NB4 (cell line): Measurements from ENCODE around the gene RAB11B.
"Not testable (repeated sequence)": the region's sequence is repeated elsewhere in the genome, so short reads cannot be mapped to it uniquely, and the experiment has no call there.

Source experiments
- DNase-seq: peaks from one replicate; pipeline ENCODE4 v3.0.0; 2010; ENCODE audit warnings: low read depth
- H3K4me3 ChIP-seq: one replicate; pipeline ENCODE4 v1.5.1; 2011; ENCODE audit warnings: mild to moderate bottlenecking, low read depth, low read length, moderate library complexity
- CTCF ChIP-seq: IDR thresholded peaks from one replicate; pipeline ENCODE4 v1.5.1; 2012; ENCODE audit warnings: low read depth, low read length
- MYC ChIP-seq: IDR thresholded peaks from 2 replicates; pipeline ENCODE4 v1.6.1; 2011; ENCODE audit warnings: low read depth, low read length
- POLR2A ChIP-seq: IDR thresholded peaks from 2 replicates; pipeline ENCODE4 v1.6.1; 2011; ENCODE audit warnings: mild to moderate bottlenecking; ENCODE audit not compliant: insufficient read length; ENCODE audit errors: extremely low read depth
- TF ChIP-seq, protein P1 (sequence below): IDR thresholded peaks from 2 replicates; pipeline ENCODE4 v1.6.1; 2011; ENCODE audit warnings: low read depth, low read length

RAB11B gene

GRCh38 chr19:8441725-8442544, 51.8 kb downstream of the RAB11B start:
- no peak for TF ChIP-seq CTCF
- TF ChIP-seq MYC = no peak
- TF ChIP-seq, protein P1, sequence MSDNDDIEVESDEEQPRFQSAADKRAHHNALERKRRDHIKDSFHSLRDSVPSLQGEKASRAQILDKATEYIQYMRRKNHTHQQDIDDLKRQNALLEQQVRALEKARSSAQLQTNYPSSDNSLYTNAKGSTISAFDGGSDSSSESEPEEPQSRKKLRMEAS = no peak
- no peak for TF ChIP-seq POLR2A
- no peak overlapping the region for H3K4me3 ChIP-seq
- DNase-seq = no peak

DNA sequence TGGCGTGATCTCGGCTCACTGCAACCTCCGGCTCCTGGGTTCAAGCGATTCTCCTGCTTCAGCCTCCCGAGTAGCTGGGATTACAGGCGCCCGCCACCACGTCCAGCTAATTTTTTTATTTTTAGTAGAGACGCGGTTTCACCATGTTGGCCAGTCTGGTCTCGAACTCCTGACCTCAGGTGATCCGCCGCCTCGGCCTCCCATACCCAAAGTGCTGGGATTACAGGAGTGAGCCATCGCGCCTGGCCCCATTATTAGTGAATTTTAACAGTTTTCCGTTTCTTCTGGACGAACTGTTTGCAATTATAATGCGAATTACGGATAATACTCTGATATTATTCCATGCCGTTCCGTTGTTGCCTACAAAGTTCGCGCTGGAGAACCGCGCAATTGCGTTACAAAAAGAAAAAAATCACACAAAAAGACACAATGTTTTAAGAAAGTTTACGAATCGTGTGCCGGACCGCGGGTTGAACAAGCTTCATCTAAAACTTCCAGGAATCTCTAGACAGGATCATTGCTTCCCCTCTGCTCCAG, 54.0 kb downstream of the RAB11B start:
- peak overlapping the region; percentile 64 for H3K4me3 ChIP-seq
- not testable (repeated sequence) for DNase-seq

DNA sequence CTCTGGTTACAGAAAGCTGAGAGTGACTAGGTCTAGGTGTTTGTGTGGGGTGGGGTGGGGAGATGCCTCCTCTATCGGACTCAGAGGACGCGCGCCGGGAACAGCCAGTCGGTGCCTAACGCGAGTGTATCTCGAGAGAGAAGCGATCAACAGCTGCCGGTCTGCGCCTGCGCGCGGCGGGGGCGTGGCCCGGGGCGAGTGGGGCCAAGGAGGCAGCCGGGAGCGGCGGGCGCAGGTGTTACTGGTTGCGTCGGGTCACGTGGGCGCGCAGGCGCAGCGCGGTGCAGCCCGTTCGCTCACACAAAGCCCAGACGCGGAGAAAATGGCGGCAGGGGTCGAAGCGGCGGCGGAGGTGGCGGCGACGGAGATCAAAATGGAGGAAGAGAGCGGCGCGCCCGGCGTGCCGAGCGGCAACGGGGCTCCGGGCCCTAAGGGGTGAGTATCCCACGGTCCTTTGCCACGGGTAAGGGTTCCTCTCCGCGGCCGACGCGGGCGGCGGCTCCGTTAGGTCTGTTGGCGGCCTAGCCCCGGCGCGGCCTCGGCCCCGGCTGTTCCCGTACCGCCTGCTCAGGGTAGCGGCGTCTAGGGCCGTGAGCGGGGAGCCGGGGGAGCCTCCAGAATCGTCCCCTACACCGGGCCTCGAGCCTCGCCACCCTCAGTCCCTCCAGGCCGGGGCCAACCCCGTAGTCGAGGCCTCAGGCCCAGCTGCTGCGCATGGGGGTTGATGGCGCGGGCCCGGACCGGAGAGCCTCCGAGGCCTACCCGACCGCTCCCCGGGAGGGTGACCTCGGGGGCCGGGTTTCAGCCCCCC, 54.7 kb downstream of the RAB11B start, which contains the start of gene HNRNPM:
HNRNPM (plus strand) TSS at position 299 of the 811 bp plus-strand sequence; CDS start at position 323, 24 bp downstream.
- TF ChIP-seq, protein P1 = peak; percentile 99
- peak; percentile 99 for TF ChIP-seq POLR2A
- TF ChIP-seq MYC = peak; percentile 95
- no peak for TF ChIP-seq CTCF
- peak; percentile 100 for DNase-seq
- peak within 1 kb of the TSS; percentile 82 for H3K4me3 ChIP-seq

- peak; percentile 85 for DNase-seq
Observed at GRCh38 chr19:8445488-8446001, 55.4 kb downstream of the RAB11B start.

DNA sequence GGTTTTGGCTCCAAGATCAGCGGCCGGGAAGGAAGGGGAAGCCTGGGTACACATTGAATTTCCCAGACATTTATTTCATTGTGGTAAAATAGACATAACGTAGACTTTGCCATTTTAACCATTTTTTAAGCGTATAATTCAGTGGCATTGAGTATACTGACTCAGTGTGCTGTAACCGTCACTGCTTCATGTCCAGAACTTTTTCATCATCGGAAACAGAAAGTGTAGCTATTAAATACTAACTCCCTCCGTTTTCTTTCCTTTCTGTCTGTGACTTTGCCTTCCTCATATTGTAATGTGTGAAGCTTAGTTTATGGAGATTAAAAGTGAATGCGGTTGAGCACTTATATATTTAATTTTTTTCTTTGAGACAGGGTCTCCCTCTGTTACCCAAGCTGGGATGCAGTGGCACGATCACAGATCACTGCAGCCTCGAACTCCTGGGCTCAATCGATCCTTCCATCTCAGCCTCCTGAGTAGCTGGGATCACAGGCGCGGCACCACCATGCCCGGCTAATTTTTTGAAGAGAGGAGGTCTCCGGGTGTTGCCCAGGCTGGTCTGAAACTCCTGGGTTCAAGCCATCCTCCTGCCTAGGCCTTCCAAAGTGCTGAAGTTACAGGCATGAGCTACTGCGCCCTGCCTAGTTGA, 56.0 kb downstream of the RAB11B start:
- DNase-seq = no peak
- H3K4me3 ChIP-seq = peak overlapping the region; percentile 82
- TF ChIP-seq POLR2A (no peak), CTCF (no peak), MYC (no peak)
- TF ChIP-seq, protein P1 = no peak

More at GRCh38 chr19:8445488-8446001, 55.4 kb downstream of the RAB11B start:
- peak overlapping the region; percentile 82 for H3K4me3 ChIP-seq
- TF ChIP-seq, protein P1 = peak; percentile 74
- TF ChIP-seq MYC = peak; percentile 59
- no peak for TF ChIP-seq POLR2A
- no peak for TF ChIP-seq CTCF
